Keratinocyte (primary cell): ENCODE measurements around the gene ST8SIA6.
A peak's percentile ranks its signal among the peaks of the same experiment; 100 is the strongest.

ENCODE experiments used
- CTCF ChIP-seq, 3 experiments: IDR thresholded peaks in 1 of 3; conservative IDR thresholded peaks in 1 of 3; optimal IDR thresholded peaks in 1 of 3; 2 replicates in 2 of 3; 3 replicates in 1 of 3; pipeline versions ENCODE3 to v1.5.1; 2011; ENCODE audit warnings: low read length in 3 of 3, mild to moderate bottlenecking in 3 of 3, moderate library complexity in 2 of 3, control low read depth in 1 of 3, inconsistent platforms in 1 of 3; ENCODE audit not compliant: insufficient read depth in 2 of 3; ENCODE audit errors: extremely low read depth in 1 of 3
- EZH2 ChIP-seq: IDR thresholded peaks from one replicate; pipeline ENCODE4 v1.6.1; 2012; ENCODE audit warnings: inconsistent platforms, mild to moderate bottlenecking, low read length, moderate library complexity

DNA sequence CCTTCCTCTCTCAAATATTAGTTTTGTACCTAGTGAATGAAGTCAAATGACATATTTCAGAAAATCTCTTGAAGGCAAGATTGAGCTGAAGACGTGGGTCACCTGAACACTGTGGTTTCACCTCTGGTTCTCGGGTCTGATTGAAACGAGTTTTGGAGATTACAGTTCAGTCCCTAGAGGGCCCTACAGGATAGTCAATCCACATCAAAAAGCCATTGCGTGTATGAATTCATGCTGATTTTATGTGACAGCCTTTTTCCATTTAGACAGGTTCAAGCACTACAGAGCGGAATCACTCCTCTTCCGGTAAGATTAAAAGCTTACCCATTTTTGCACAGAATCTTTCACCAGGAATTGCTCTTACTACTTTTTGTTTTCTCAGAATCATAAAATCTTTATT is 164.2 kb downstream of the ST8SIA6 start:
- TF ChIP-seq CTCF (optimal IDR thresholded peaks at IDR 0.05 in 1 of 3, IDR thresholded peaks at IDR 0.05 in 1 of 3, conservative IDR thresholded peaks at IDR 0.05 in 1 of 3; ENCODE audit: extremely low read depth in 1 of 3, insufficient read depth in 2 of 3, low read length in 3 of 3) = peak; percentile 47 to 57 (median 48)
- no peak for TF ChIP-seq EZH2
